Esophagus squamous epithelium (tissue), 4 donors: ENCODE measurements around the gene CCDC73.

Experiments
- POLR2A ChIP-seq, 4 donors: fragments of 450-650 bp; IDR thresholded peaks; one replicate each; pipeline ENCODE4 v1.6.1; 2017; ENCODE audit warnings: antibody characterized with exemption in 4 of 4, mild to moderate bottlenecking in 4 of 4, moderate library complexity in 3 of 4
- TF ChIP-seq, protein P1 (sequence below), 6 experiments: fragments of 450-650 bp in 4 of 6; fragments of 200-600 bp in 2 of 6; sonication (generic) in 2 of 6; IDR thresholded peaks; one replicate each; pipeline ENCODE4 v1.5.1; 2016 to 2019; ENCODE audit warnings: antibody characterized with exemption in 6 of 6, mild to moderate bottlenecking in 4 of 6, moderate library complexity in 4 of 6

DNA sequence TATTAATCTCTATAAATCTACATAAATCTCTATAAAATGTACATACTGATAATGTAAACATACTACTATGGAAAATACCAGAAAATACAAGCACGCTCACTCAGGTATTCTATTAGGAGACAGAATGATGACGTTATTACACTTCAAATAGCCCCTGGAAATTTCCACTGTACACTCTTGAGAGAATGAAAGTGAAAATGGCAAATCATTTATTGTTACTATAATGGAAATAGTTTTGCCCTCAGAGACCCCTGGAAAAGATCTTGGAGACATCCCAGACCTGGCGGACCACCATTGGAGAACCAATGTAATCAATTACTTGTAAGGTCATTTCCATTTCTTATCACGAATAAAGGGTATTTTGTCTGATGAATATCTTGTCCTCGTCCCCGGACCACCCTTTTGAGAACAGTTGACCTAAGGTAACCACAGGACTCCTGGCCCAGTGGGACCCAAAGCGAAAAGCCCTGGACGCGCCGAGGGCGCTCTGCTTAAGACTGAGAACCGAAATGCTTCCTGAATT is 34.8 kb upstream of the CCDC73 start:
- TF ChIP-seq, protein P1, sequence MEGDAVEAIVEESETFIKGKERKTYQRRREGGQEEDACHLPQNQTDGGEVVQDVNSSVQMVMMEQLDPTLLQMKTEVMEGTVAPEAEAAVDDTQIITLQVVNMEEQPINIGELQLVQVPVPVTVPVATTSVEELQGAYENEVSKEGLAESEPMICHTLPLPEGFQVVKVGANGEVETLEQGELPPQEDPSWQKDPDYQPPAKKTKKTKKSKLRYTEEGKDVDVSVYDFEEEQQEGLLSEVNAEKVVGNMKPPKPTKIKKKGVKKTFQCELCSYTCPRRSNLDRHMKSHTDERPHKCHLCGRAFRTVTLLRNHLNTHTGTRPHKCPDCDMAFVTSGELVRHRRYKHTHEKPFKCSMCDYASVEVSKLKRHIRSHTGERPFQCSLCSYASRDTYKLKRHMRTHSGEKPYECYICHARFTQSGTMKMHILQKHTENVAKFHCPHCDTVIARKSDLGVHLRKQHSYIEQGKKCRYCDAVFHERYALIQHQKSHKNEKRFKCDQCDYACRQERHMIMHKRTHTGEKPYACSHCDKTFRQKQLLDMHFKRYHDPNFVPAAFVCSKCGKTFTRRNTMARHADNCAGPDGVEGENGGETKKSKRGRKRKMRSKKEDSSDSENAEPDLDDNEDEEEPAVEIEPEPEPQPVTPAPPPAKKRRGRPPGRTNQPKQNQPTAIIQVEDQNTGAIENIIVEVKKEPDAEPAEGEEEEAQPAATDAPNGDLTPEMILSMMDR (IDR thresholded peaks at IDR 0.05) = no peak
- no peak for TF ChIP-seq POLR2A (IDR thresholded peaks at IDR 0.05)
